Skeletal muscle cell (primary cell): Measurements from ENCODE around the gene HHEX.
"Not testable (repeated sequence)": the region's sequence is repeated elsewhere in the genome, so short reads cannot be mapped to it uniquely, and the experiment has no call there.

Source experiments
- DNase-seq: peaks from one replicate; pipeline ENCODE4 v3.0.0-alpha.2; 2010; ENCODE audit warnings: low read depth
- H3K4me3 ChIP-seq: 2 replicates; pipeline ENCODE4 v1.5.1; 2011; ENCODE audit warnings: low read depth, mild to moderate bottlenecking, control low read depth, low read length, moderate library complexity

The HHEX gene

DNA sequence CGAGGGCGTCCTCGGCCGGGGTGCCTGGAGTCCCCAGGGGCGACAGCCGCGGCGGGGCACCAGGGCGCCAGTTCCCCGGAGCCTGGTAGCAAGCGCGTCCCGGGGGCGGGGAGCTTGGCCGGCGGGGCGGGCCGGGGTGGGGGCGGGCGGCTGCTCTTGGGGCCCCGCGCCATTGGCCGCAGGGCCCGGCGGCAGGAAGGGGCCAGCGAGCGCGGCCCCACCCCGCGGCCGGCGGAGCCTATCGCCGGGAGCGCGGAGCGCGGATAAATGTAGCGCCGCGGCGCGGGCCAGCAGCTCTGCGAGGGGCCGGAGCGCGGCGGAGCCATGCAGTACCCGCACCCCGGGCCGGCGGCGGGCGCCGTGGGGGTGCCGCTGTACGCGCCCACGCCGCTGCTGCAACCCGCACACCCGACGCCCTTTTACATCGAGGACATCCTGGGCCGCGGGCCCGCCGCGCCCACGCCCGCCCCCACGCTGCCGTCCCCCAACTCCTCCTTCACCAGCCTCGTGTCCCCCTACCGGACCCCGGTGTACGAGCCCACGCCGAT, at the start of gene HHEX:
Gene HHEX, plus strand, starts transcription at position 293 of the 548 bp plus-strand sequence. Its CDS starts 32 bp downstream, at position 325.
- H3K4me3 ChIP-seq: peak within 1 kb of the TSS; percentile 56
- no peak for DNase-seq

DNA sequence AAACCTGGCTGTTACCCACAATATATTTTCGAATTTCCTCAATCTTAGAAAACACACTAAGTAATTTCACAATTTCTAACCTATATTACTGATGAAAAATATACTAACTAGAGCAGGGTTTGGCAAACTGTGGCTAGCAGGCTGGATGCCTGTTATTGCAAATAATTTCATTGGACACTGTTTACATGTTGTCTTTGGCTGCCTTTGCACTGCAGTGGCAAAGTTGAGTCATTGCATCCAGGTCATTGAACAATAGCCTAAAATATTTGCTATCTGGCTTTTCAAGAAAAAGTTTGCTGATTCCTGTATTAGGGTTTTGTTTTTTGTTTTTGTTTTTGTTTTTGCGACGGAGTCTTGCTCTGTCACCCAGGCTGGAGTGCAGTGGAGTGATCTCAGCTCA, 49.6 kb upstream of the HHEX start:
- no peak overlapping the region for H3K4me3 ChIP-seq
- DNase-seq: peak; percentile 26

GRCh38 chr10:92641492-92641891, 48.3 kb upstream of the HHEX start:
- H3K4me3 ChIP-seq: no peak overlapping the region
- no peak for DNase-seq

- no peak overlapping the region for H3K4me3 ChIP-seq
- no peak for DNase-seq
Measured at GRCh38 chr10:92644921-92645320, 44.8 kb upstream of the HHEX start.

DNA sequence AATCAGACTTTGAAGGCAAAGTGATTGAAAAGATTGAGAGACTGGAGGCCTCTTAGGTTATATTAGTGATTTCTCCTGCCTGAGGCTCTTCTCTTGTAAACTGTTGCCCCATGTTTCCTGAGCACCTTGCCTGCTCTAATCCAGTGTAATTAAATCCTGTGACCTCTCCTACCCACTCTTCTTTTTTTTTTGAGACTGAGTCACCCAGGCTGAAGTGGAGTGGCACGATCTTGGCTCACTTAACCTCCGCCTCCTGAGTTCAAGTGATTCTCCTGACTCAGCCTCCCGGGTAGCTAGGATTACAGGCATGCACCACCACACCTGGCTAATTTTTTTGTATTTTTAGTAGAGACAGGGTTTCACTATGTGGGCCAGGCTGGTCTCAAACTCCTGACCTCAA, 38.9 kb upstream of the HHEX start:
- H3K4me3 ChIP-seq, DNase-seq: not testable (repeated sequence)

GRCh38 chr10:92655426-92655825, 34.3 kb upstream of the HHEX start:
- H3K4me3 ChIP-seq: no peak overlapping the region
- DNase-seq: no peak

- no peak for DNase-seq
- H3K4me3 ChIP-seq: no peak overlapping the region
Measured at GRCh38 chr10:92656266-92656961, 33.3 kb upstream of the HHEX start.

DNA sequence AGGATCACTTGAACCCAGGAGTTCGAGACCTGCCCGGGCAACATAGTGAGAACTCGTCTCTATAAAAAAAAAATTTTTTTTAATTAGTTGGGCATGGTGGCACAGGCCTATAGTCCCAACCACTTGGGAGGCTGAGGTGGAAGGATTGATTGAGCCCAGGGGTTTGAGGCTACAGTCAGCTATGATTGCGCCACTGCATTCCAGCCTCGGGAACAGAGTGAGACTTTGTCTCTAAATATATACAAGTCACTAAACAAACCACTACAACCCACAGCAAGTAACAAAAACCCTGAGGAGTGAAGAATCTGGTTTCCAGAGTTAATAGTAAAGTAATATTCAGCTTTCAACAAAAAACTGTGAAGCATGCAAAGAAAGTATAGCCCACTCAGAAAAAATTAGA, 32.7 kb upstream of the HHEX start:
- no peak for DNase-seq
- no peak overlapping the region for H3K4me3 ChIP-seq

DNA sequence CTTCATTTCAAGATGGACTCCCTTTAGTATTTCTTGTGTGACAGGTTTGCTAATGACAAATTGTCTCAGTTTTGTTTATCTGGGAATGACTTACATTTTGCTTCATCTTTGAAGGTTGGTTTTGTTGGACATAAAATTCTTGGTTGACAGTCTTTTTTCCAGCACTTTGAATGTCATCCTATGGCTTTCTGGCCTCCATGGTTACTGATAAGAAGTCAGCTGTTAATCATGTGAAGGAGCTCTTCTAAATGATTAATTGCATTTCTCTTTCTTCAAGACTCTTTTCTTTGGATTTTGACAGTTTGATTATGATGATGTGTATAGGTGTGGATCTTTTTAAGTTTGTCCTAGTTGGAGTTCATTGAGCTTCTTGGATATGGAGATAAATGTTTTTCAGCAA, 26.9 kb upstream of the HHEX start:
- no peak for DNase-seq
- no peak overlapping the region for H3K4me3 ChIP-seq

DNA sequence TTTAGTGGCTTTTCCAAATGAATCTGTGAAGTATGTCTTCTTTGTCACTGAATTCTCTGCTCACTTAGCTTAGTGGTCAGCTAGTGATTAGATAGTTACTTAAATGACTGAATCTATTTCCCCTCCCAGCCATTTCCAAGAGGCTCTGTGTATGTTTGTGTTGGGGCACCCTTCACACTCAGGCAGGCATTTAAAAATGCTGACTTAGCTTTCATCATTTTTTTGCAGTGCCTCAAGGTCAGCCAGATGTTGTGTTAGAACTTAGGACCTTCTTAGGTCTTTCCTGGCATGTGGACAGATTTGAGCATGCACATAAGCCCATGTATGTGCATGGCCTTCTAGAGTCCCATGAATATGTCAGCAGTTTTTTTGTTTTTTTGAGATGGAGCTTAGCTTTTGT, 25.4 kb upstream of the HHEX start:
- no peak overlapping the region for H3K4me3 ChIP-seq
- no peak for DNase-seq

- no peak overlapping the region for H3K4me3 ChIP-seq
- no peak for DNase-seq
Measured at GRCh38 chr10:92667078-92667477, 22.7 kb upstream of the HHEX start.

GRCh38 chr10:92677708-92678107, 12.0 kb upstream of the HHEX start:
- no peak for DNase-seq
- no peak overlapping the region for H3K4me3 ChIP-seq

GRCh38 chr10:92678206-92678605, 11.5 kb upstream of the HHEX start:
- no peak for DNase-seq
- no peak overlapping the region for H3K4me3 ChIP-seq

GRCh38 chr10:92681306-92681834, 8.4 kb upstream of the HHEX start:
- no peak for DNase-seq
- H3K4me3 ChIP-seq: no peak overlapping the region

GRCh38 chr10:92688573-92688926, 1.2 kb upstream of the HHEX start:
- H3K4me3 ChIP-seq: no peak overlapping the region

DNA sequence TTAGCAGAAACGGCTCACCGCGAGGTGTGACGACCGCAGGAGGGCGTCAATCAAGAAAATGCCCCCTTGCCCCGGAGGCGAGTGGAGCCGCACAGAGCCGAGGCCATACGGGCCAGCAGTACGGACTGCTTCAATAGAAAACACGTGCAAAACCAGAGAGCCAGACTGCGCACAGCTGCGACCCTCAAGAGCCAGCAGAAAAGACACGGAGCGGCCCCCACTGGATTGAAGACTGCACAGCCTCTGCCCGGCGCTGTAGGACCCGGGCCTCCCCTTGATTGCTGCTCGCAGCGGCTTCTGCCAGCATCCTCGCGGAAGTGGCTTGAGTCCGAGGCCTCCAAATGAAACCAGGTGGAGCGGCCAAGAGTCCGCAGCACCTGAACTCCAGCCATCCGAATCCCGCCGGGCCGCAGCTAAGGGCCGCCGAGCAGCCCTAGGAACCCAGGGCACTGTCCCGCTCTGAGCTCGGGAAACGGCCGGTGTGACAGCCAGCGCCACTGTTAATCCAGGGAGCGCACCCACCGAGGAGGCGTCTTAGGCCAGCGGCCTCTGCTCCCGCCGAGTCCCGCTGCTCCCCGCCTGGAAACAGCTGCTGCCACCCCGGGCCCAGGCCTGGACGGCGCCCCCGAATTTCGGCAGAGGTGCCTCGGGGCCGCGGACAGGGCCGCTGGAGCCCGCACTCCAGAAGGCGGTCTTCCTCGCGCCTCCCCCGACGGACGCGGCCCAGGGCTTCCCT, 660 bp upstream of the HHEX start:
- peak overlapping the region; percentile 56 for H3K4me3 ChIP-seq
- no peak for DNase-seq

More at GRCh38 chr10:92688573-92688926, 1.2 kb upstream of the HHEX start:
- no peak for DNase-seq

DNA sequence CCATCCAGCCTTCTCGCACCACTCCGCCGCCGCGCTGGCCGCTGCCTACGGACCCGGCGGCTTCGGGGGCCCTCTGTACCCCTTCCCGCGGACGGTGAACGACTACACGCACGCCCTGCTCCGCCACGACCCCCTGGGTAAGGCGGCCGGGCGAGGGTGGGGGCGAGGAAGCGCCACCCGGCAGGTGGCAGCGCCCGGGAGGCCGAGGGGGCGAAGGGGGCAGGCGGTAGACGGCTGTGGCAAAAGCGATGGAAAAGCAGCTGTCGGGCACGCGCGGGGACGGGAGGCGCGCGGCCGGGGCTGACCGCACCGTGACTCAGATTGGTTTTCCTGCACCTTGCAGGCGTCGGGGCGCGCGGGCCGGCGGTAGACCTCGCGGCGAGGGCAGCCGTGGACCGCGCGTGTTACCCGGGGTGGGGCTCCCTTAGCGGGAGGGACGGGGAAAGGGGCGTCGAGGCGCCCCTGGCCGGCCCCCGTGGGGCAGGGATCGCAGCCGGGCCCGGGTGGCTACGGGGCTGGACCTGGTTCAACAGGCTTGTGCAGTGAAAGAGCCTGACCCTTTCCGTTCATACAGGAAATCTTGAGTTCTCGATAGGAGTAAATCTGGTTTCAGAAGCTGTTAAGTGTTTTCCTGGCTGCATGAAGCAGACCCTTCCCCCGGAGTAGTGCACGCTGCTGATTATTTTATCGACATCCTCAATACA, 608 bp downstream of the HHEX start:
- no peak for DNase-seq
- H3K4me3 ChIP-seq: peak overlapping the region; percentile 56

GRCh38 chr10:92690915-92691590, 1.3 kb downstream of the HHEX start:
- H3K4me3 ChIP-seq: no peak overlapping the region
- no peak for DNase-seq

- no peak for DNase-seq
- no peak overlapping the region for H3K4me3 ChIP-seq
Measured at GRCh38 chr10:92691591-92692079, 1.9 kb downstream of the HHEX start.
